Caco-2 (cell line): ENCODE measurements around the gene TRMT61B. TPM values are rescaled to one million over a fixed set of nuclear protein-coding genes. Genes with fewer than 3 reads are reported as not detected.

Experiments
- BruUV-seq: library from RNA; stranded (reverse); fragments of 400-500 nt; replicated peaks from 2 replicates; lab custom pipeline; 2021; lab: Mats Ljungman, UMichigan
- CTCF ChIA-PET: fragments of 300-600 bp; sonication (Branson Sonifier 250); formaldehyde crosslinking; loops from one replicate; lab custom pipeline; 2022; ENCODE audit warnings: antibody characterized with exemption; lab: Charles Lee
- POLR2A ChIA-PET: fragments of 300-600 bp; sonication (Branson Sonifier 250); formaldehyde crosslinking; loops from one replicate; lab custom pipeline; 2022; ENCODE audit warnings: antibody characterized with exemption; lab: Charles Lee
- DNase-seq, 2 experiments: peaks; one replicate each; pipeline versions ENCODE4 v3.0.0 to v3.0.0-alpha.2; 2020 to 2022
- H3K27me3 ChIP-seq: replicated peaks from 2 replicates; pipeline ENCODE4 v1.6.0; 2011; ENCODE audit warnings: low read length; ENCODE audit not compliant: control insufficient read depth, insufficient read depth
- H3K36me3 ChIP-seq: 2 replicates; pipeline ENCODE4 v1.5.1; 2011; ENCODE audit warnings: low read length; ENCODE audit not compliant: control insufficient read depth, insufficient read depth
- H3K4me1 ChIP-seq: fragments of 250-450 bp; sonication (Bioruptor Pico); 2 replicates; pipeline ENCODE4 v1.5.1; 2020; ENCODE audit warnings: mild to moderate bottlenecking
- H3K4me3 ChIP-seq: 2 replicates; pipeline ENCODE4 v1.5.1; 2011; ENCODE audit warnings: low read depth, mild to moderate bottlenecking, control low read depth, low read length
- H3K9me3 ChIP-seq: fragments of 250-450 bp; sonication (Bioruptor Pico); 2 replicates; pipeline ENCODE4 v1.5.1; 2020; ENCODE audit warnings: mild to moderate bottlenecking, moderate library complexity
- H3K27ac Mint-ChIP-seq: one replicate; pipeline ENCODE4 v1.8.0; 2022; ENCODE audit warnings: mixed read lengths; ENCODE audit not compliant: unreplicated experiment
- H3K27me3 Mint-ChIP-seq: one replicate; pipeline ENCODE4 v1.8.0; 2022; ENCODE audit warnings: mixed read lengths; ENCODE audit not compliant: insufficient read depth, unreplicated experiment
- H3K36me3 Mint-ChIP-seq: one replicate; pipeline ENCODE4 v1.8.0; 2022; ENCODE audit warnings: mild to moderate bottlenecking, mixed read lengths; ENCODE audit not compliant: insufficient read depth, unreplicated experiment
- H3K4me1 Mint-ChIP-seq: one replicate; pipeline ENCODE4 v1.8.0; 2022; ENCODE audit warnings: low read depth, mixed read lengths; ENCODE audit not compliant: unreplicated experiment
- H3K4me3 Mint-ChIP-seq: one replicate; pipeline ENCODE4 v1.8.0; 2022; ENCODE audit warnings: mild to moderate bottlenecking, moderate library complexity, mixed read lengths; ENCODE audit not compliant: unreplicated experiment
- H3K9me3 Mint-ChIP-seq: one replicate; pipeline ENCODE4 v1.8.0; 2022; ENCODE audit warnings: mixed read lengths; ENCODE audit not compliant: unreplicated experiment
- intact Hi-C: fragments of 100-400 bp; cut with micrococcal nuclease; formaldehyde crosslinking; loops from one replicate; pipeline ENCODE4 v1.10.0; 2022; ENCODE audit not compliant: unreplicated experiment
- total RNA-seq: library from RNA; stranded (reverse); gene quantifications from 2 replicates; pipeline ENCODE4 v1.2.3, GENCODE V29; 2022
- TF ChIP-seq, protein P1 (sequence below), 2 experiments: fragments of 200-600 bp in 1 of 2; IDR thresholded peaks; 1 replicate in 1 of 2; 2 replicates in 1 of 2; pipeline versions ENCODE4 v1.5.1 to v1.8.0; 2011 to 2022; ENCODE audit warnings: antibody characterized with exemption in 1 of 2, control low read depth in 1 of 2, inconsistent platforms in 1 of 2, low read depth in 1 of 2, low read length in 1 of 2, mild to moderate bottlenecking in 1 of 2, moderate library complexity in 1 of 2; ENCODE audit not compliant: insufficient read depth in 1 of 2, severe bottlenecking in 1 of 2, unreplicated experiment in 1 of 2

The TRMT61B gene
- total RNA-seq, 1 experiment from 2014 or later, result 19.9 TPM

DNA sequence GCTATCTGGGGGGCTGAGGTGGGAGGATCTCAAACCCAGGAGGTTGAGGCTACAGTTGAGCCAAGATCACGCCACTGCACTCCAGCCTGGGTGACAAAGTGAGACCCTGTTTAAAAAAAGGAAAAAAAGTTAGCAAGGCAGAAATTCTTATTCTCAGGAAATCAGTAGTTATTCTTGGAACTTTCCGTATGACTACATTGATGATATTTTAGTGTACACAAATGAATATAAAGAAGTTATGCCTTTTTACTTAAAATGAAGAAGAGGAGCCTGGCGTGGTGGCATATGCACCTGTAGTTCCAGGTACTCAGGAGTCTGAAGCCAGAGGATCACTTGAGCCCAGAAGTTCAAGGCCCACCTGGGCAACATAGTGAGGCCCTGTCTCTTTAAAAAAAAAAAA lies 52.1 kb downstream of the TRMT61B start:
- ChIA-PET POLR2A (no interaction called here), CTCF (interaction anchor here (0.6 kb wide), 1 partner anchor 234 kb away, joined by 3 read pairs; no protein-coding TSS in a partner anchor)
- Histone ChIP-seq H3K4me1 (no peaks in the 10 kb centered on the region), H3K4me3 (no peak overlapping the region), H3K36me3 (no peaks in the 10 kb centered on the region), H3K27me3 (no peaks in the 10 kb centered on the region), H3K9me3 (no peaks in the 10 kb centered on the region)
- Mint-ChIP-seq H3K27ac (no peak overlapping the region), H3K4me3 (no peak overlapping the region), H3K4me1 (no peaks in the 10 kb centered on the region), H3K27me3 (no peaks in the 10 kb centered on the region), H3K36me3 (peaks cover 5% of the 10 kb centered on the region), H3K9me3 (no peaks in the 10 kb centered on the region)
- intact Hi-C loops, result no loop called here
- no peak for DNase-seq
- TF ChIP-seq, protein P1, sequence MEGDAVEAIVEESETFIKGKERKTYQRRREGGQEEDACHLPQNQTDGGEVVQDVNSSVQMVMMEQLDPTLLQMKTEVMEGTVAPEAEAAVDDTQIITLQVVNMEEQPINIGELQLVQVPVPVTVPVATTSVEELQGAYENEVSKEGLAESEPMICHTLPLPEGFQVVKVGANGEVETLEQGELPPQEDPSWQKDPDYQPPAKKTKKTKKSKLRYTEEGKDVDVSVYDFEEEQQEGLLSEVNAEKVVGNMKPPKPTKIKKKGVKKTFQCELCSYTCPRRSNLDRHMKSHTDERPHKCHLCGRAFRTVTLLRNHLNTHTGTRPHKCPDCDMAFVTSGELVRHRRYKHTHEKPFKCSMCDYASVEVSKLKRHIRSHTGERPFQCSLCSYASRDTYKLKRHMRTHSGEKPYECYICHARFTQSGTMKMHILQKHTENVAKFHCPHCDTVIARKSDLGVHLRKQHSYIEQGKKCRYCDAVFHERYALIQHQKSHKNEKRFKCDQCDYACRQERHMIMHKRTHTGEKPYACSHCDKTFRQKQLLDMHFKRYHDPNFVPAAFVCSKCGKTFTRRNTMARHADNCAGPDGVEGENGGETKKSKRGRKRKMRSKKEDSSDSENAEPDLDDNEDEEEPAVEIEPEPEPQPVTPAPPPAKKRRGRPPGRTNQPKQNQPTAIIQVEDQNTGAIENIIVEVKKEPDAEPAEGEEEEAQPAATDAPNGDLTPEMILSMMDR (IDR thresholded peaks at IDR 0.05; ENCODE audit: insufficient read depth in 1 of 2, low read depth in 1 of 2, low read length in 1 of 2, severe bottlenecking in 1 of 2, unreplicated experiment in 1 of 2), result no peak
- BruUV-seq, result no TSS peak

DNA sequence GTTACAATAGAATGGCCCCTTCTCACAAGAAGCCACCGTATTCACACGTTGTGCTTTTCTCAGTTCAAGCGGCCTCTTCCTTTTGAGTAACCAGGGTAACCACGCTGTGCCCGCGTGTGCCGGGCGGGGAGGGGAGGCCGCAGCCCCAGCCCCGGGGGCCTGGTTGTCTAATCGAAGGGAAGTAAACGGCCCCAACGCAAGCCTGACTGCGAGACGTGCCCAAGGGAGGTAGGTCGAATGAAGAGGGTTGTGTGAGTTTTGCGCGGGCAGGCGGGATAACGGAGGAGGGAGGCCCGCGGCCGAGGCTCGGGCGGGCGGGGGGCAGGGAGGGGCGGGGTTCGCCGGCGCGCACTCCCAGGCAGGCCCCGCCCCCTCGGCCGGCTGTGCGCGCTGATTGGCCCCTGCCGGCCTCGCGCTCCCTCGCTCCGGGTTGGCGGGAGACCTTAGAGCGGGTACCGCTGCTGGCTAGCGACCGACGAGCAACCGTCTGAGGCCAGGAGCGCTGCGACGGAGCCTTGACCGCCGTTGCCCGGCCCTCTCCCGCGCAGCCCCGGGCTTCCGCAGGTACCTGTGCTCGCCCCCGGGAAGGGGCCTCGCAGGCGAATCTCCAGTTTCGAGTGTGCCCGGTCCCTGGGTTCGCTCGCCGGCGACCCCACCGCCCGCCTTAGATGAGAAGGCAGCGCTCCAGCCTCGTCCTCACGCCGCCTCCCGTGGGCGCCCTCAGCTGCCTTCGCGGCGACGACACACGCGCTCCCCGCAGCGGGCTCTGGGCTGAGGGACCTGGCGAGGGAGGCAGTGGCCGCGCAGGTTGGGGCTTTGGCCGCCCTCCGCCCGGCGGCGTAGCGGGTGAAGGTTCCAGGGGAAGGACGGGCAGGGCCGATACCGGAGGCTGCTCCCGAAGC lies 59.5 kb downstream of the TRMT61B start, which contains the start of gene SPDYA:
SPDYA (plus strand) TSS at position 451 of the 902 bp plus-strand sequence. CDS start 5,181 bp downstream, outside the sequence.
- Histone ChIP-seq H3K27me3 (no peaks in the 10 kb centered on the region), H3K4me3 (peak within 1 kb of the TSS; percentile 56), H3K9me3 (no peaks in the 10 kb centered on the region), H3K4me1 (no peaks in the 10 kb centered on the region), H3K36me3 (no peaks in the 10 kb centered on the region)
- Mint-ChIP-seq H3K27me3 (no peaks in the 10 kb centered on the region), H3K4me3 (peak within 1 kb of the TSS; percentile 69), H3K9me3 (no peaks in the 10 kb centered on the region), H3K4me1 (no peaks in the 10 kb centered on the region), H3K27ac (peak within 1 kb of the TSS; percentile 5), H3K36me3 (peaks cover 25% of the 10 kb centered on the region)
- TF ChIP-seq, protein P1 (IDR thresholded peaks at IDR 0.05; ENCODE audit: insufficient read depth in 1 of 2, low read depth in 1 of 2, low read length in 1 of 2, severe bottlenecking in 1 of 2, unreplicated experiment in 1 of 2), result no peak
- no TSS peak for BruUV-seq
- ChIA-PET POLR2A (no interaction called here), CTCF (interaction anchor here (0.9 kb wide), 1 partner anchor 26 kb away, joined by 3 read pairs; no protein-coding TSS in a partner anchor)
- intact Hi-C loops, result no loop called here
- peak; percentile 84 to 91 for DNase-seq

DNA sequence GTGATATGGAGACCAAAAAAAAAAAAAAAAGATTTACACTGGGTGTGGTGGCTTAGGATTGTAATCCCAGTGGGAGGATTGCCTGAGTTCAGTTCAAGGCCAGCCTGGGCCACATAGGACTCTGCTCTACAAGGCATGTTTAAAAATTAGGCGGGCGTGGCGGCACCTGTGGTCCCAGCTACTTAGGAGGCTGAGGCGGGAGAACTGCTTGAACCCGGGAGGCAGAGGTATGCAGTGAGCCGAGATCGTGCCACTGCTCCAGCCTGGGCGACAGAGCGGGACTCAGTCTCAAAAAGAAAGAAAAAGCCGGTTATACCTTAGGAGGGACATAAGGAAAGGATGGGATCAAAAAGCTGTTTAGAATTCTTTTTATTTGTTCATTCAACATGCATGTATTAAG lies 60.2 kb downstream of the TRMT61B start:
- ChIA-PET POLR2A (interaction anchor here (0.5 kb wide), 1 partner anchor 11 kb away, joined by 6 read pairs; no protein-coding TSS in a partner anchor), CTCF (interaction anchor here (1.2 kb wide), 1 partner anchor 216 kb away, joined by 3 read pairs; no protein-coding TSS in a partner anchor)
- no peaks in the 10 kb centered on the region for H3K36me3 ChIP-seq
- no peaks in the 10 kb centered on the region for H3K27me3 ChIP-seq
- peak in 1 of 2 experiments; percentile 12 for DNase-seq
- H3K4me1 Mint-ChIP-seq, result no peaks in the 10 kb centered on the region
- H3K4me3 ChIP-seq, result peak overlapping the region; percentile 56
- H3K4me1 ChIP-seq, result no peaks in the 10 kb centered on the region
- peak overlapping the region; percentile 5 for H3K27ac Mint-ChIP-seq
- H3K36me3 Mint-ChIP-seq, result peaks cover 32% of the 10 kb centered on the region
- H3K9me3 Mint-ChIP-seq, result no peaks in the 10 kb centered on the region
- H3K4me3 Mint-ChIP-seq, result peak overlapping the region; percentile 69
- TF ChIP-seq, protein P1 (IDR thresholded peaks at IDR 0.05; ENCODE audit: insufficient read depth in 1 of 2, low read depth in 1 of 2, low read length in 1 of 2, severe bottlenecking in 1 of 2, unreplicated experiment in 1 of 2), result no peak
- H3K27me3 Mint-ChIP-seq, result no peaks in the 10 kb centered on the region
- BruUV-seq, result no TSS peak
- intact Hi-C loops, result no loop called here
- no peaks in the 10 kb centered on the region for H3K9me3 ChIP-seq
